Bronchial epithelial cell (primary cell): ENCODE data around the gene DCAF12L1. TPM values are rescaled to one million over a fixed set of nuclear protein-coding genes. Genes with fewer than 3 reads are reported as not detected.
A peak's percentile ranks its signal among the peaks of the same experiment; 100 is the strongest.

Source experiments
- DNase-seq: peaks from one replicate; pipeline ENCODE4 v3.0.0-alpha.2; 2010; ENCODE audit warnings: low read depth
- FAIRE-seq: peaks from 2 replicates; lab custom pipeline; 2011; peaks lifted over from hg19 to GRCh38; lab: Jason Lieb, UNC
- H3K27me3 ChIP-seq: 2 replicates; pipeline ENCODE4 v1.5.1; 2011; ENCODE audit warnings: low read length; ENCODE audit not compliant: control insufficient read depth, insufficient read depth
- H3K36me3 ChIP-seq: 2 replicates; pipeline ENCODE4 v1.5.1; 2011; ENCODE audit warnings: low read length; ENCODE audit not compliant: control insufficient read depth, insufficient read depth
- H3K4me3 ChIP-seq: 2 replicates; pipeline ENCODE4 v1.5.1; 2011; ENCODE audit warnings: mild to moderate bottlenecking, low read depth, low read length, control low read depth
- CTCF ChIP-seq: IDR thresholded peaks from 2 replicates; pipeline ENCODE4 v1.5.1; 2011; ENCODE audit warnings: mild to moderate bottlenecking, moderate library complexity, low read length, control low read depth, inconsistent platforms; ENCODE audit not compliant: insufficient read depth, severe bottlenecking
- total RNA-seq: library from RNA; depleted of rRNA; stranded (reverse); fragments of >200 nt; gene quantifications from 2 replicates; pipeline ENCODE4 v1.2.1, GENCODE V29; 2014

The DCAF12L1 gene
- not detected in 2 replicates for total RNA-seq

- no peak within 1 kb of the TSS for H3K4me3 ChIP-seq
- FAIRE-seq (no peak), DNase-seq (no peak)
- H3K36me3 ChIP-seq, result no peaks in the 10 kb centered on the region
- H3K27me3 ChIP-seq, result no peaks in the 10 kb centered on the region
- no peak for TF ChIP-seq CTCF
Measured at GRCh38 chrX:126552313-126553022, at the start of gene DCAF12L1. DCAF12L1 (minus strand) TSS chrX:126552814; CDS start chrX:126552608, 206 bp downstream.

GRCh38 chrX:126580877-126581276, 28.3 kb upstream of the DCAF12L1 start:
- DNase-seq (no peak), FAIRE-seq (peak; percentile 70)
- Histone ChIP-seq H3K36me3 (no peaks in the 10 kb centered on the region), H3K27me3 (no peaks in the 10 kb centered on the region), H3K4me3 (no peak overlapping the region)
- no peak for TF ChIP-seq CTCF

DNA sequence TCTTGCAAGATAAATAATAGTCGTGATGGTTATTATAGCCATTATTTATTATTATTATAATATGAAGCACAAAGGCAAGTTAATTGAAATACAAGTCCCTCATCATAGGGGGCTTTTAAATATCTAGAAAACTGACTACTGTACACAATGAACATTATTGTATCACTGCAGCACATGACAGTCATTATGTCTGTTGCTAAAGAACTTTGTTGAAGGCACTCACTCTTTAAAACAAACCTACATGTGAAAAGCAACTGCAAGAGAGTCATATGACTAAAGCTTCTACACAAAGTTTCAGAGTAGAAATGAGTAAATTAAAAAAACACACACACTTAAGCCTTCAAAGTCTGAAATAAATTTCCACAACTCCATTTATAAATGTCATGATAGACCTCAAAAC, 23.3 kb upstream of the DCAF12L1 start:
- no peak for DNase-seq
- no peak overlapping the region for H3K4me3 ChIP-seq
- no peaks in the 10 kb centered on the region for H3K36me3 ChIP-seq
- no peaks in the 10 kb centered on the region for H3K27me3 ChIP-seq
- TF ChIP-seq CTCF, result no peak
- FAIRE-seq, result no peak

- Histone ChIP-seq H3K36me3 (no peaks in the 10 kb centered on the region), H3K4me3 (no peak overlapping the region), H3K27me3 (no peaks in the 10 kb centered on the region)
- no peak for DNase-seq
- TF ChIP-seq CTCF, result no peak
- no peak for FAIRE-seq
Measured at GRCh38 chrX:126557151-126557550, 4.5 kb upstream of the DCAF12L1 start.

GRCh38 chrX:126551725-126552312, 795 bp downstream of the DCAF12L1 start:
- Histone ChIP-seq H3K4me3 (no peak overlapping the region), H3K36me3 (no peaks in the 10 kb centered on the region), H3K27me3 (no peaks in the 10 kb centered on the region)
- TF ChIP-seq CTCF, result no peak
- FAIRE-seq (no peak), DNase-seq (no peak)
